SK-N-SH treated with all-trans-retinoic acid at 6 μM for 48 hours (cell line): ENCODE data around the gene SCART1.

Experiments used
- ARNTL ChIP-seq: fragments of 450-650 bp; formaldehyde crosslinking; IDR thresholded peaks from 2 replicates; pipeline ENCODE4 v1.5.0; 2020; ENCODE audit warnings: low read depth, mild to moderate bottlenecking, moderate library complexity, borderline replicate concordance
- CREB5 ChIP-seq: fragments of 250-450 bp; sonication (Bioruptor Pico); IDR thresholded peaks from 2 replicates; pipeline ENCODE4 v1.5.1; 2020; ENCODE audit warnings: low read depth, mild to moderate bottlenecking, moderate library complexity
- CSRNP3 ChIP-seq: fragments of 250-450 bp; sonication (Bioruptor Pico); IDR thresholded peaks from 2 replicates; pipeline ENCODE4 v1.5.1; 2021; ENCODE audit warnings: mild to moderate bottlenecking, moderate library complexity
- ESRRG ChIP-seq: fragments of 250-450 bp; sonication (Bioruptor Pico); IDR thresholded peaks from 2 replicates; pipeline ENCODE4 v1.6.1; 2021; ENCODE audit warnings: mild to moderate bottlenecking
- GLIS3 ChIP-seq: fragments of 250-450 bp; sonication (Bioruptor Pico); IDR thresholded peaks from 2 replicates; pipeline ENCODE4 v1.5.0; 2020; ENCODE audit warnings: mild to moderate bottlenecking, moderate library complexity
- ISL1 ChIP-seq: fragments of 250-450 bp; sonication (Bioruptor Pico); IDR thresholded peaks from 2 replicates; pipeline ENCODE4 v2.1.2; 2022; ENCODE audit warnings: mild to moderate bottlenecking, moderate library complexity
- PATZ1 ChIP-seq: fragments of 250-450 bp; sonication (Bioruptor Pico); IDR thresholded peaks from 2 replicates; pipeline ENCODE4 v1.8.0; 2020; ENCODE audit warnings: mild to moderate bottlenecking, moderate library complexity, borderline replicate concordance
- POU6F1 ChIP-seq: fragments of 250-450 bp; sonication (Bioruptor Pico); IDR thresholded peaks from 2 replicates; pipeline ENCODE4 v1.8.0; 2021; ENCODE audit warnings: low read depth, mild to moderate bottlenecking, moderate library complexity, borderline replicate concordance
- RARB ChIP-seq: fragments of 250-450 bp; sonication (Bioruptor Pico); IDR thresholded peaks from 2 replicates; pipeline ENCODE4 v1.8.0; 2021; ENCODE audit warnings: mild to moderate bottlenecking, moderate library complexity
- TOX ChIP-seq: fragments of 250-450 bp; sonication (Bioruptor Pico); IDR thresholded peaks from 2 replicates; pipeline ENCODE4 v1.8.0; 2021; ENCODE audit warnings: mild to moderate bottlenecking, moderate library complexity, borderline replicate concordance
- TSHZ2 ChIP-seq: fragments of 250-450 bp; sonication (Bioruptor Pico); IDR thresholded peaks from 2 replicates; pipeline ENCODE4 v1.5.0; 2020; ENCODE audit warnings: mild to moderate bottlenecking, moderate library complexity
- ZC3H10 ChIP-seq: fragments of 250-450 bp; sonication (Bioruptor Pico); IDR thresholded peaks from 2 replicates; pipeline ENCODE4 v1.5.1; 2021; ENCODE audit warnings: mild to moderate bottlenecking, moderate library complexity
- ZFP3 ChIP-seq: fragments of 250-450 bp; sonication (Bioruptor Pico); IDR thresholded peaks from 2 replicates; pipeline ENCODE4 v1.5.0; 2020; ENCODE audit warnings: mild to moderate bottlenecking, moderate library complexity

GRCh38 chr10:133461027-133461426 lies 7.3 kb downstream of the SCART1 start:
- TF ChIP-seq RARB (CRISPR knock-in tag) = no peak
- no peak for TF ChIP-seq TSHZ2 (CRISPR knock-in tag)
- TF ChIP-seq ARNTL (CRISPR knock-in tag) = no peak
- no peak for TF ChIP-seq ISL1 (CRISPR knock-in tag)
- no peak for TF ChIP-seq CSRNP3
- TF ChIP-seq CREB5 (CRISPR knock-in tag) = no peak
- TF ChIP-seq ZFP3 = no peak
- TF ChIP-seq ZC3H10 (CRISPR knock-in tag) = no peak
- no peak for TF ChIP-seq GLIS3 (CRISPR knock-in tag)
- no peak for TF ChIP-seq TOX (CRISPR knock-in tag)
- TF ChIP-seq POU6F1 (CRISPR knock-in tag) = no peak
- no peak for TF ChIP-seq PATZ1 (CRISPR knock-in tag)
- TF ChIP-seq ESRRG (CRISPR knock-in tag) = no peak
